Neural cell (in vitro differentiated cells): ENCODE data around the gene HIGD1C.
"Not testable (repeated sequence)": the region's sequence is repeated elsewhere in the genome, so short reads cannot be mapped to it uniquely, and the experiment has no call there.

Experiments used
- EP300 ChIP-seq: fragments of 450-650 bp; conservative IDR thresholded peaks from 2 replicates; pipeline ENCODE4 v1.6.1; 2014; ENCODE audit warnings: antibody characterized with exemption, mild to moderate bottlenecking, moderate library complexity; ENCODE audit not compliant: poor library complexity, severe bottlenecking
- EZH2 ChIP-seq: fragments of 200-600, 300-800 bp; shearing (Covaris generic), sonication (generic); IDR thresholded peaks from 2 replicates; pipeline ENCODE4 v1.6.1; 2014; ENCODE audit warnings: antibody characterized with exemption, low read length, borderline replicate concordance, mild to moderate bottlenecking; ENCODE audit not compliant: insufficient read depth, poor library complexity, severe bottlenecking
- POLR2AphosphoS5 ChIP-seq: IDR thresholded peaks from 2 replicates; pipeline ENCODE4 v1.6.1; 2012
- RAD21 ChIP-seq: fragments of 450-650 bp; conservative IDR thresholded peaks from 2 replicates; pipeline ENCODE4 v1.6.1; 2014; ENCODE audit warnings: antibody characterized with exemption, mild to moderate bottlenecking, moderate library complexity
- TAF1 ChIP-seq: IDR thresholded peaks from 2 replicates; pipeline ENCODE4 v1.6.1; 2012; ENCODE audit warnings: low read depth
- TF ChIP-seq, protein P1 (sequence below): fragments of 450-650 bp; IDR thresholded peaks from 2 replicates; pipeline ENCODE4 v1.5.1; 2014; ENCODE audit warnings: antibody characterized with exemption, mild to moderate bottlenecking, moderate library complexity; ENCODE audit not compliant: poor library complexity, severe bottlenecking
- TF ChIP-seq, protein P2 (sequence below): IDR thresholded peaks from 2 replicates; pipeline ENCODE4 v1.6.1; 2012; ENCODE audit warnings: borderline replicate concordance

DNA sequence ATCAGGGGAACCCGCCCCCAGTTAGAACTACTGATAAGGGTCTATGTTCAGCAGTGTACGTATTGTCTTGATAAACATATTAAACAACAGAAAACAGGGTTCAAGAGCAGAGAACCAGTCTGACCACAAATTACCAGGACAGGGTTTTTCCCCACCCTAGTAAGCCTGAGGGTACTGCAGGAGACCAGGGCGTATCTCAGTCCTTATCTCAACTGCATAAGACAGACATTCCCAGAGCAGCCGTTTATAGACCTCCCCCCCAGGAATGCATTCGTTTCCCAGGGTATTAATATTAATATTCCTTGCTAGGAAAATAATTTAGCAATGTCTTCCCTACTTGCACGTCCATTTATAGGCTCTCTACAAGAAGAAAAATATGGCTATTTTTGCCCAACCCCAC lies 40.0 kb upstream of the HIGD1C start:
- not testable (repeated sequence) for TF ChIP-seq RAD21, EP300, POLR2AphosphoS5, EZH2, TAF1
- TF ChIP-seq, protein P1, sequence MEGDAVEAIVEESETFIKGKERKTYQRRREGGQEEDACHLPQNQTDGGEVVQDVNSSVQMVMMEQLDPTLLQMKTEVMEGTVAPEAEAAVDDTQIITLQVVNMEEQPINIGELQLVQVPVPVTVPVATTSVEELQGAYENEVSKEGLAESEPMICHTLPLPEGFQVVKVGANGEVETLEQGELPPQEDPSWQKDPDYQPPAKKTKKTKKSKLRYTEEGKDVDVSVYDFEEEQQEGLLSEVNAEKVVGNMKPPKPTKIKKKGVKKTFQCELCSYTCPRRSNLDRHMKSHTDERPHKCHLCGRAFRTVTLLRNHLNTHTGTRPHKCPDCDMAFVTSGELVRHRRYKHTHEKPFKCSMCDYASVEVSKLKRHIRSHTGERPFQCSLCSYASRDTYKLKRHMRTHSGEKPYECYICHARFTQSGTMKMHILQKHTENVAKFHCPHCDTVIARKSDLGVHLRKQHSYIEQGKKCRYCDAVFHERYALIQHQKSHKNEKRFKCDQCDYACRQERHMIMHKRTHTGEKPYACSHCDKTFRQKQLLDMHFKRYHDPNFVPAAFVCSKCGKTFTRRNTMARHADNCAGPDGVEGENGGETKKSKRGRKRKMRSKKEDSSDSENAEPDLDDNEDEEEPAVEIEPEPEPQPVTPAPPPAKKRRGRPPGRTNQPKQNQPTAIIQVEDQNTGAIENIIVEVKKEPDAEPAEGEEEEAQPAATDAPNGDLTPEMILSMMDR, result not testable (repeated sequence)
- TF ChIP-seq, protein P2, sequence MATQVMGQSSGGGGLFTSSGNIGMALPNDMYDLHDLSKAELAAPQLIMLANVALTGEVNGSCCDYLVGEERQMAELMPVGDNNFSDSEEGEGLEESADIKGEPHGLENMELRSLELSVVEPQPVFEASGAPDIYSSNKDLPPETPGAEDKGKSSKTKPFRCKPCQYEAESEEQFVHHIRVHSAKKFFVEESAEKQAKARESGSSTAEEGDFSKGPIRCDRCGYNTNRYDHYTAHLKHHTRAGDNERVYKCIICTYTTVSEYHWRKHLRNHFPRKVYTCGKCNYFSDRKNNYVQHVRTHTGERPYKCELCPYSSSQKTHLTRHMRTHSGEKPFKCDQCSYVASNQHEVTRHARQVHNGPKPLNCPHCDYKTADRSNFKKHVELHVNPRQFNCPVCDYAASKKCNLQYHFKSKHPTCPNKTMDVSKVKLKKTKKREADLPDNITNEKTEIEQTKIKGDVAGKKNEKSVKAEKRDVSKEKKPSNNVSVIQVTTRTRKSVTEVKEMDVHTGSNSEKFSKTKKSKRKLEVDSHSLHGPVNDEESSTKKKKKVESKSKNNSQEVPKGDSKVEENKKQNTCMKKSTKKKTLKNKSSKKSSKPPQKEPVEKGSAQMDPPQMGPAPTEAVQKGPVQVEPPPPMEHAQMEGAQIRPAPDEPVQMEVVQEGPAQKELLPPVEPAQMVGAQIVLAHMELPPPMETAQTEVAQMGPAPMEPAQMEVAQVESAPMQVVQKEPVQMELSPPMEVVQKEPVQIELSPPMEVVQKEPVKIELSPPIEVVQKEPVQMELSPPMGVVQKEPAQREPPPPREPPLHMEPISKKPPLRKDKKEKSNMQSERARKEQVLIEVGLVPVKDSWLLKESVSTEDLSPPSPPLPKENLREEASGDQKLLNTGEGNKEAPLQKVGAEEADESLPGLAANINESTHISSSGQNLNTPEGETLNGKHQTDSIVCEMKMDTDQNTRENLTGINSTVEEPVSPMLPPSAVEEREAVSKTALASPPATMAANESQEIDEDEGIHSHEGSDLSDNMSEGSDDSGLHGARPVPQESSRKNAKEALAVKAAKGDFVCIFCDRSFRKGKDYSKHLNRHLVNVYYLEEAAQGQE, result not testable (repeated sequence)
